Glutamatergic neuron (in vitro differentiated cells): ENCODE measurements around the gene NCAPH2. TPM values are rescaled to one million over a fixed set of nuclear protein-coding genes. Genes with fewer than 3 reads are reported as not detected.

Experiments
- DNase-seq: peaks from one replicate; pipeline ENCODE4 v3.0.0; 2022
- H3K27ac Mint-ChIP-seq: one replicate; pipeline ENCODE4 v1.8.0; 2020; ENCODE audit warnings: mild to moderate bottlenecking, mixed read lengths, inconsistent platforms; ENCODE audit not compliant: unreplicated experiment
- H3K27me3 Mint-ChIP-seq: one replicate; pipeline ENCODE4 v1.8.0; 2020; ENCODE audit warnings: mild to moderate bottlenecking, moderate library complexity, mixed read lengths, inconsistent platforms; ENCODE audit not compliant: unreplicated experiment
- H3K36me3 Mint-ChIP-seq: one replicate; pipeline ENCODE4 v1.8.0; 2020; ENCODE audit warnings: mild to moderate bottlenecking, mixed read lengths, inconsistent platforms; ENCODE audit not compliant: unreplicated experiment
- H3K4me1 Mint-ChIP-seq: one replicate; pipeline ENCODE4 v1.8.0; 2020; ENCODE audit warnings: mild to moderate bottlenecking, low read depth, mixed read lengths, inconsistent platforms; ENCODE audit not compliant: unreplicated experiment
- H3K4me3 Mint-ChIP-seq: one replicate; pipeline ENCODE4 v1.8.0; 2020; ENCODE audit warnings: mild to moderate bottlenecking, mixed read lengths, inconsistent platforms; ENCODE audit not compliant: unreplicated experiment
- H3K9me3 Mint-ChIP-seq: one replicate; pipeline ENCODE4 v1.8.0; 2020; ENCODE audit warnings: mild to moderate bottlenecking, moderate library complexity, mixed read lengths, inconsistent platforms; ENCODE audit not compliant: unreplicated experiment
- CTCF ChIP-seq: fragments of 200-600 bp; sonication (generic); IDR thresholded peaks from one replicate; pipeline ENCODE4 v1.5.0; 2021; ENCODE audit not compliant: partially characterized antibody, unreplicated experiment
- total RNA-seq: library from RNA; stranded (reverse); fragmentation: NEBNext Ultra II Directional; extraction: Animal tissue kit (Norgen Biotek cat#: 25700); gene quantifications from one replicate; pipeline ENCODE4 v1.2.1, GENCODE V29; 2021; ENCODE audit not compliant: unreplicated experiment

Gene NCAPH2
- total RNA-seq, 1 donor from 2014 or later, result 52.9 TPM

DNA sequence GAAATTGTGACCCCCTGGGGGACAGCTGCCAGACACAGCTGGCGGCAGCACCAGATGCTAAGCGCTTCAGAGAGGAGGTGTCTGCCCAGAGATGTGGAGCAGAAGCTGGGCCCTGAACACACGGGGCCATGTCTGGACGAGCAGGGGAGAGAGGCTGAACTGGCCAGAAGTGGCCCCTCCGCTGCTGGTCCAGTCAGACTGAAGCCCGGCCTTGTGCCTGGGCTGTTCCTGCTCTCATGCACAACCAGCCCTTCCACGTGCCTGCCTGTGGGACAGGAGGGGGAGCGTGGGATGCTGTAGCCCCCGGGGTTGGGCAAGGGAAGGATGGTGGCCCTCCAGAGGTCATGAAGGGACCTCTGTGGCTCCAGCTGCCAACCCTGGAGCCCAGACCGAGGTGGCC is 24.9 kb upstream of the NCAPH2 start:
- no peaks in the 10 kb centered on the region for H3K36me3 Mint-ChIP-seq
- peaks cover 18% of the 10 kb centered on the region for H3K27me3 Mint-ChIP-seq
- no peak for DNase-seq
- TF ChIP-seq CTCF, result no peak
- H3K9me3 Mint-ChIP-seq, result peaks cover 12% of the 10 kb centered on the region
- H3K4me3 Mint-ChIP-seq, result peak overlapping the region; percentile 42
- H3K27ac Mint-ChIP-seq, result no peak overlapping the region
- no peaks in the 10 kb centered on the region for H3K4me1 Mint-ChIP-seq

DNA sequence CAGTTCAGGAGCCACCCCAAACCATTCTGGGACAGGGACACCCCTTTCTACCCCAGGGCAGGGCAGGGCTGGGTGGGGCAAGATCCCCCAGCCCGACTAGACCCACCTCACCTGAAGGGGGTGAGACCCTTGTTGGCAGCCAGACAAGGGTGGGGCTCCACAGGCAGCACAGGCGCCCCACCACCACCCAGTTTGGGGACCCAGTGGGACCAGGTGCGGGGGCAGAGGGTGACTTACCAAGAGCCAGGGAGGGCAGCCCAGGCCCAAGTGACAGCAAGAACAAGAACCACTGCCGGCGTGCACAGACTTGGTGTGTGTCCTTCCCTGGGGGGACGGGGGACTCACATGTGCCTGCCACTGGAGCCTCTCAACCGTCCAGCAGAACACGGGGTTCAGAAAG is 24.5 kb upstream of the NCAPH2 start:
- Mint-ChIP-seq H3K27me3 (peaks cover 18% of the 10 kb centered on the region), H3K9me3 (peaks cover 12% of the 10 kb centered on the region), H3K4me1 (no peaks in the 10 kb centered on the region), H3K36me3 (no peaks in the 10 kb centered on the region), H3K4me3 (no peak overlapping the region), H3K27ac (no peak overlapping the region)
- no peak for TF ChIP-seq CTCF
- peak; percentile 11 for DNase-seq

DNA sequence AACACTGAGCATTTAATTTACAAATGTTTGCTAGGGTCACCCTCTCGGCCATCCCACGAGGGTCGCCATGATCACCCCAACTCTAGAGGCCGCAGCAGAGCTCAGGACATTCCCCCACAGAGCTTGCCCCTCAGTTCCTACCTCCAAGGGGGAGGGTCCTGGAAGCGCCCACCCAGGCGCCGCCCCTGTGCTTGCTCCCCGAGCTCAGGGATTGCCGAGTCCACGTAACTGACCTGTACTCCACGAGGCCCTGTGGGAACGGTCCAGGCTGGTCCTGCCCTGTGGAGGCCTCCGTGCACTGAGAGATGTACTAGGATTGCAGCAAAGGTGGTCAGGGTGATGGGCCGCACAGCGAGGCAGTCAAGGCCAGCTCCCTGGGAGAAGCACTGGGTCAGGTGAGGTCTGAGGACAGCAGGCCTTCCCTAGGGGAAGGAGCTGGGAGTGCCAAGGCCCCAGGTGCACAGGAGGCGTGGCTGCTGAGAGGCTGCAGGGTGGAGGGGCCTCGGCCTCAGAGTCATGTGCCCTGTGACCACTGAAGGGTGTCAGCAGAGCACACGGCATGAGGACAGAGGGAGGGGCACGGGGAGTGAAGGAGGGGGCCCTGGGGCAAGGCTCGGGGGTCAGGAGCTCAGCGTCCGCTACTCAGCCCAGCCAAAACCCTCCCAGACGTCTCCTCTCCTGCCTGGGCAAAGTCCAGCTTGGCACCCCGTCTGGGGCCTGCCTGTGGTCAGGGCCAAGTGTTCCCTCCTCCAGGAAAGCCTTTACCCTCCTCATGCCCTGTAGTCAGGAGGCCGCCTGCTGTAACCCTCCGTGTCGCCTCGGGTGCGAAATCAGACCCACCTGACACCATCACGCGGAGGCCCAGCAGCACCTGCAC is 23.8 kb upstream of the NCAPH2 start:
- TF ChIP-seq CTCF, result no peak
- Mint-ChIP-seq H3K27me3 (peaks cover 18% of the 10 kb centered on the region), H3K4me1 (no peaks in the 10 kb centered on the region), H3K4me3 (no peak overlapping the region), H3K27ac (no peak overlapping the region), H3K9me3 (peaks cover 12% of the 10 kb centered on the region), H3K36me3 (no peaks in the 10 kb centered on the region)
- peak; percentile 16 for DNase-seq

DNA sequence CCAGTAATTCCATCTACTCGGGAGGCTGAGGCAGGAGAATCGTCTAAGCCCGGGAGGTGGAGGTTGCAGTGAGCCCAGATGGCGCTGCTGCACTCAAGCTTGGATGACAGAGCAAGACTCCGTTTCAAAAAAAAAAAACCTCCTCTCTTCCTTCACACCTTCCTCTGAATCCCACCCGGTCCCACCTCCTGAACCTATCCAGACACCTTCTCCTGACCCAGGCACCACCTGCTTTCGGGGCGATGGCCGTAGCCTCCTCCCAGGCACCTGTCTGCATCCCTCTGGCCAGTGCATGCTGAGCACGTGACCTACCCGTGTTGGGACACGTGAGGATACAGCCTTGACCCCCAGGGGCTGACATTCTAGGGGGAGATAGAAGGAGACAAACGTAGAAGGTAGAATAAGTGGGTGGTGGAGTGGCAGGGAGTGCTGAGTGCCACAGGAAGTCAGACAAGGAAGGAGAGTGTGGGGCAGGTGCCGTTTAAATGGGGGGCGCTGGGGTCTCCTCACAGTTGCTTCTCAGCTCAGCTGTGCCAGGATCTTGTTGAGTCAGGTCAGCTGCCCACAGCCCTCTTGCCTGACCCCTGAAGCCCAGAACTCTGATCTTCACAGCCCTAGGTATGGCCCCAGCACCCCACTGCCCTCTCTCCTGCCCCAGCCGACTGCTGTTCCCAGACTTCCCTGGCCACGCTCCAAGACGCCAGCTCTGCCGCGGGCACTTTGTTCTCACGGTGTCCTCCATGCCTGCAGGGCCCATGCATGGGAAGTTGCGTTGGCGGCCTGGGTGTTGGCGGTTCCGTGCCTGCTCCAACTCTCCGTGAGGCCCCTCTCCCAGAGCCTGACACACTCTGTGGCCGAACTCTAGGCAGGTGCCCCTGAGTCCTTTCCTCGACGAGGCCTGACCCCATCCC is 22.5 kb upstream of the NCAPH2 start:
- H3K36me3 Mint-ChIP-seq, result no peaks in the 10 kb centered on the region
- no peak overlapping the region for H3K4me3 Mint-ChIP-seq
- H3K9me3 Mint-ChIP-seq, result peaks cover 4% of the 10 kb centered on the region
- H3K27ac Mint-ChIP-seq, result peak overlapping the region; percentile 62
- peak; percentile 11 for DNase-seq
- peaks cover 12% of the 10 kb centered on the region for H3K27me3 Mint-ChIP-seq
- no peak for TF ChIP-seq CTCF
- no peaks in the 10 kb centered on the region for H3K4me1 Mint-ChIP-seq
